Measurements from ENCODE around the gene GBF1. TPM values are rescaled to one million over a fixed set of nuclear protein-coding genes. Genes with fewer than 3 reads are reported as not detected.
A peak's percentile ranks its signal among the peaks of the same experiment; 100 is the strongest.

The GBF1 gene
- total and polyA plus RNA-seq, 2 of the 13 experiments (the other 11 are each of a cell fraction or from before 2014, with no cell fraction given) = 17.1 to 21.9 TPM

DNA sequence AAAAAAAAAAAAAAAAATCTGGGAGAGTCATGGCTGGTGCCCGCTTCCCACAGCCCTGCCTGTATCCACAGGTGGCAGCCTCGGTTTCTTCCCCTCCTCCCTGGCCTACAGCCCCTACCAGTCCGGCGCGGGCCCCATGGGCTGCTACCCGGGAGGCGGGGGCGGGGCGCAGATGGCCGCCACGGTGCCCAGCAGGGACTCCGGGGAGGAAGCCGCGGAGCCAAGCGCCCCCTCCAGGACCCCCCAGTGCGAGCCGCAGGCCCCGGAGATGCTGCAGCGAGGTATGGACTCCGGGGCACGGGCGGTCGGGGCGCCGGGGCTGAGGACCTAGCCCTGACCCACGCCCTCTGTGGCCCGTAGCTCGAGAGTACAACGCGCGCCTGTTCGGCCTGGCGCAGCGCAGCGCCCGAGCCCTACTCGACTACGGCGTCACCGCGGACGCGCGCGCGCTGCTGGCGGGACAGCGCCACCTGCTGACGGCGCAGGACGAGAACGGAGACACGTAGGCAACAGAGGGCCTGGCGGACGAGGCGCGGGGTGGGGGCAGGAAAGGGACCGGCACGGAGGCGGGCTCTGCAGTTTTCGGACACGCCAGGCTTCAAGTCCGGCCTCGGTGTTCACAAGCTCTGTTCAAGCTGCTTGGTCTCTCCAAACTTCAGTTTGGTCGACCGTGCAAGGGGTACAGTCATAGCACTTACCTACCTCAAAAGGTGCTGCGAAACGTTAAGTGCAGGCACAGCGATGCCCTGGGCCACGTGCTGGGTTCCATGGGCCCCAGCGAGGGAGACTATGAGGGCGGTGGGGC lies 154.1 kb downstream of the GBF1 start (continued):
- TF ChIP-seq NFATC3 (CRISPR knock-in tag; IDR thresholded peaks at IDR 0.05) (no peak), ZSCAN31 (CRISPR knock-in tag; IDR thresholded peaks at IDR 0.05; ENCODE audit: low read depth) (peak; percentile 96), KLF11 (CRISPR knock-in tag; IDR thresholded peaks at IDR 0.05) (peak; percentile 85; the same call in 1 of the 2 replicates), AHR (CRISPR knock-in tag; IDR thresholded peaks at IDR 0.05) (peak; percentile 95), RARG (CRISPR knock-in tag; IDR thresholded peaks at IDR 0.05; ENCODE audit: low read depth) (no peak), ZNF703 (CRISPR knock-in tag; IDR thresholded peaks at IDR 0.05; ENCODE audit: borderline replicate concordance) (no peak), SOX13 (IDR thresholded peaks at IDR 0.05) (no peak), SOX13 (CRISPR knock-in tag; conservative IDR thresholded peaks at IDR 0.05 in 1 of 2, IDR thresholded peaks at IDR 0.05 in 1 of 2) (peak in 1 of 2 experiments; percentile 47; a peak in 1 of 4 replicates), ZKSCAN8 (CRISPR knock-in tag; IDR thresholded peaks at IDR 0.05; ENCODE audit: borderline replicate concordance) (0 out of 2 replicates have a peak, but pooled peaks have one; percentile 82), SMAD1 (CRISPR knock-in tag; IDR thresholded peaks at IDR 0.05; ENCODE audit: borderline replicate concordance, low read depth) (peak; percentile 35; the same call in 1 of the 2 replicates), PHF5A (CRISPR knock-in tag; IDR thresholded peaks at IDR 0.05; ENCODE audit: low read depth, unreplicated experiment) (peak; percentile 80), MBD4 (IDR thresholded peaks at IDR 0.05; ENCODE audit: borderline replicate concordance, low read length) (no peak)
- TF ChIP-seq, protein P1, sequence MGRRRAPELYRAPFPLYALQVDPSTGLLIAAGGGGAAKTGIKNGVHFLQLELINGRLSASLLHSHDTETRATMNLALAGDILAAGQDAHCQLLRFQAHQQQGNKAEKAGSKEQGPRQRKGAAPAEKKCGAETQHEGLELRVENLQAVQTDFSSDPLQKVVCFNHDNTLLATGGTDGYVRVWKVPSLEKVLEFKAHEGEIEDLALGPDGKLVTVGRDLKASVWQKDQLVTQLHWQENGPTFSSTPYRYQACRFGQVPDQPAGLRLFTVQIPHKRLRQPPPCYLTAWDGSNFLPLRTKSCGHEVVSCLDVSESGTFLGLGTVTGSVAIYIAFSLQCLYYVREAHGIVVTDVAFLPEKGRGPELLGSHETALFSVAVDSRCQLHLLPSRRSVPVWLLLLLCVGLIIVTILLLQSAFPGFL (CRISPR knock-in tag; IDR thresholded peaks at IDR 0.05) = no peak
- TF ChIP-seq, protein P2, sequence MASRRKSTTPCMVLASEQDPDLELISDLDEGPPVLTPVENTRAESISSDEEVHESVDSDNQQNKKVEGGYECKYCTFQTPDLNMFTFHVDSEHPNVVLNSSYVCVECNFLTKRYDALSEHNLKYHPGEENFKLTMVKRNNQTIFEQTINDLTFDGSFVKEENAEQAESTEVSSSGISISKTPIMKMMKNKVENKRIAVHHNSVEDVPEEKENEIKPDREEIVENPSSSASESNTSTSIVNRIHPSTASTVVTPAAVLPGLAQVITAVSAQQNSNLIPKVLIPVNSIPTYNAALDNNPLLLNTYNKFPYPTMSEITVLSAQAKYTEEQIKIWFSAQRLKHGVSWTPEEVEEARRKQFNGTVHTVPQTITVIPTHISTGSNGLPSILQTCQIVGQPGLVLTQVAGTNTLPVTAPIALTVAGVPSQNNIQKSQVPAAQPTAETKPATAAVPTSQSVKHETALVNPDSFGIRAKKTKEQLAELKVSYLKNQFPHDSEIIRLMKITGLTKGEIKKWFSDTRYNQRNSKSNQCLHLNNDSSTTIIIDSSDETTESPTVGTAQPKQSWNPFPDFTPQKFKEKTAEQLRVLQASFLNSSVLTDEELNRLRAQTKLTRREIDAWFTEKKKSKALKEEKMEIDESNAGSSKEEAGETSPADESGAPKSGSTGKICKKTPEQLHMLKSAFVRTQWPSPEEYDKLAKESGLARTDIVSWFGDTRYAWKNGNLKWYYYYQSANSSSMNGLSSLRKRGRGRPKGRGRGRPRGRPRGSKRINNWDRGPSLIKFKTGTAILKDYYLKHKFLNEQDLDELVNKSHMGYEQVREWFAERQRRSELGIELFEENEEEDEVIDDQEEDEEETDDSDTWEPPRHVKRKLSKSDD (CRISPR knock-in tag; IDR thresholded peaks at IDR 0.05; ENCODE audit: low read depth) = peak; percentile 94
- TF ChIP-seq, protein P3, sequence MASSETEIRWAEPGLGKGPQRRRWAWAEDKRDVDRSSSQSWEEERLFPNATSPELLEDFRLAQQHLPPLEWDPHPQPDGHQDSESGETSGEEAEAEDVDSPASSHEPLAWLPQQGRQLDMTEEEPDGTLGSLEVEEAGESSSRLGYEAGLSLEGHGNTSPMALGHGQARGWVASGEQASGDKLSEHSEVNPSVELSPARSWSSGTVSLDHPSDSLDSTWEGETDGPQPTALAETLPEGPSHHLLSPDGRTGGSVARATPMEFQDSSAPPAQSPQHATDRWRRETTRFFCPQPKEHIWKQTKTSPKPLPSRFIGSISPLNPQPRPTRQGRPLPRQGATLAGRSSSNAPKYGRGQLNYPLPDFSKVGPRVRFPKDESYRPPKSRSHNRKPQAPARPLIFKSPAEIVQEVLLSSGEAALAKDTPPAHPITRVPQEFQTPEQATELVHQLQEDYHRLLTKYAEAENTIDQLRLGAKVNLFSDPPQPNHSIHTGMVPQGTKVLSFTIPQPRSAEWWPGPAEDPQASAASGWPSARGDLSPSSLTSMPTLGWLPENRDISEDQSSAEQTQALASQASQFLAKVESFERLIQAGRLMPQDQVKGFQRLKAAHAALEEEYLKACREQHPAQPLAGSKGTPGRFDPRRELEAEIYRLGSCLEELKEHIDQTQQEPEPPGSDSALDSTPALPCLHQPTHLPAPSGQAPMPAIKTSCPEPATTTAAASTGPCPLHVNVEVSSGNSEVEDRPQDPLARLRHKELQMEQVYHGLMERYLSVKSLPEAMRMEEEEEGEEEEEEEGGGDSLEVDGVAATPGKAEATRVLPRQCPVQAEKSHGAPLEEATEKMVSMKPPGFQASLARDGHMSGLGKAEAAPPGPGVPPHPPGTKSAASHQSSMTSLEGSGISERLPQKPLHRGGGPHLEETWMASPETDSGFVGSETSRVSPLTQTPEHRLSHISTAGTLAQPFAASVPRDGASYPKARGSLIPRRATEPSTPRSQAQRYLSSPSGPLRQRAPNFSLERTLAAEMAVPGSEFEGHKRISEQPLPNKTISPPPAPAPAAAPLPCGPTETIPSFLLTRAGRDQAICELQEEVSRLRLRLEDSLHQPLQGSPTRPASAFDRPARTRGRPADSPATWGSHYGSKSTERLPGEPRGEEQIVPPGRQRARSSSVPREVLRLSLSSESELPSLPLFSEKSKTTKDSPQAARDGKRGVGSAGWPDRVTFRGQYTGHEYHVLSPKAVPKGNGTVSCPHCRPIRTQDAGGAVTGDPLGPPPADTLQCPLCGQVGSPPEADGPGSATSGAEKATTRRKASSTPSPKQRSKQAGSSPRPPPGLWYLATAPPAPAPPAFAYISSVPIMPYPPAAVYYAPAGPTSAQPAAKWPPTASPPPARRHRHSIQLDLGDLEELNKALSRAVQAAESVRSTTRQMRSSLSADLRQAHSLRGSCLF (CRISPR knock-in tag; IDR thresholded peaks at IDR 0.05; ENCODE audit: borderline replicate concordance) = no peak
- TF ChIP-seq, protein P4, sequence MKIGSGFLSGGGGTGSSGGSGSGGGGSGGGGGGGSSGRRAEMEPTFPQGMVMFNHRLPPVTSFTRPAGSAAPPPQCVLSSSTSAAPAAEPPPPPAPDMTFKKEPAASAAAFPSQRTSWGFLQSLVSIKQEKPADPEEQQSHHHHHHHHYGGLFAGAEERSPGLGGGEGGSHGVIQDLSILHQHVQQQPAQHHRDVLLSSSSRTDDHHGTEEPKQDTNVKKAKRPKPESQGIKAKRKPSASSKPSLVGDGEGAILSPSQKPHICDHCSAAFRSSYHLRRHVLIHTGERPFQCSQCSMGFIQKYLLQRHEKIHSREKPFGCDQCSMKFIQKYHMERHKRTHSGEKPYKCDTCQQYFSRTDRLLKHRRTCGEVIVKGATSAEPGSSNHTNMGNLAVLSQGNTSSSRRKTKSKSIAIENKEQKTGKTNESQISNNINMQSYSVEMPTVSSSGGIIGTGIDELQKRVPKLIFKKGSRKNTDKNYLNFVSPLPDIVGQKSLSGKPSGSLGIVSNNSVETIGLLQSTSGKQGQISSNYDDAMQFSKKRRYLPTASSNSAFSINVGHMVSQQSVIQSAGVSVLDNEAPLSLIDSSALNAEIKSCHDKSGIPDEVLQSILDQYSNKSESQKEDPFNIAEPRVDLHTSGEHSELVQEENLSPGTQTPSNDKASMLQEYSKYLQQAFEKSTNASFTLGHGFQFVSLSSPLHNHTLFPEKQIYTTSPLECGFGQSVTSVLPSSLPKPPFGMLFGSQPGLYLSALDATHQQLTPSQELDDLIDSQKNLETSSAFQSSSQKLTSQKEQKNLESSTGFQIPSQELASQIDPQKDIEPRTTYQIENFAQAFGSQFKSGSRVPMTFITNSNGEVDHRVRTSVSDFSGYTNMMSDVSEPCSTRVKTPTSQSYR (CRISPR knock-in tag; IDR thresholded peaks at IDR 0.05; ENCODE audit: borderline replicate concordance) = peak; percentile 46
